Suprapubic skin (tissue), 4 donors: ENCODE measurements around the gene CEP120.

Experiments used
- CTCF ChIP-seq, 2 donors: fragments of 200-600 bp in 1 of 2; fragments of 450-650 bp in 1 of 2; sonication (generic) in 1 of 2; IDR thresholded peaks; one replicate each; pipeline ENCODE4 v1.5.1; 2016 to 2019; ENCODE audit warnings: antibody characterized with exemption in 2 of 2, mild to moderate bottlenecking in 1 of 2, moderate library complexity in 1 of 2
- POLR2A ChIP-seq, 2 donors: fragments of 450-650 bp; IDR thresholded peaks; one replicate each; pipeline ENCODE4 v1.6.1; 2017; ENCODE audit warnings: antibody characterized with exemption in 2 of 2, mild to moderate bottlenecking in 2 of 2, moderate library complexity in 2 of 2
- POLR2AphosphoS5 ChIP-seq, 3 donors: sonication (generic); formaldehyde crosslinking; IDR thresholded peaks; one replicate each; pipeline ENCODE4 v1.6.1; 2017; ENCODE audit warnings: antibody characterized with exemption in 3 of 3

GRCh38 chr5:123358751-123359150, 64.5 kb downstream of the CEP120 start:
- no peak for TF ChIP-seq POLR2AphosphoS5 (IDR thresholded peaks at IDR 0.05)
- TF ChIP-seq CTCF (IDR thresholded peaks at IDR 0.05), result no peak
- no peak for TF ChIP-seq POLR2A (IDR thresholded peaks at IDR 0.05)
